ENCODE measurements around the gene HIVEP3.

DNA sequence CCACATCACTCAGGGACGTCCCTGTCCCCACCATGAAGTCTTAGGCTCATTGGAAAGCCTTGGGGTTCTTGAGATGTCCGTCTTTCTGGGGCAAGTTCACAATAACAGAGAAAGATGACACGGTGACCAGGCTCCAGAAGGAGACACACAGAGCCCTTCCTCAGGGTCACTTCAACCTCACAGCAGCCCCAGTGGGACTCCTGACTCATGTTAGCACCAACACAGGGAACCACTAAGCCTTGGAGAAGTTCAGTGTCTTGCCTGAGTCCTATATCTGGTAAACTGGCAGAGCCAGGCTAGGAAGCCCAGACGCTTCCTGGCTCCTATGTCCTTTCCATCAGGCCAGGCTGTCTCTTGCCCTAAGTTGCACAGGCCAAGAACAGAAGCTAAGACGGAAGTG is 199.1 kb downstream of the HIVEP3 start:
- TF ChIP-seq, protein P1, sequence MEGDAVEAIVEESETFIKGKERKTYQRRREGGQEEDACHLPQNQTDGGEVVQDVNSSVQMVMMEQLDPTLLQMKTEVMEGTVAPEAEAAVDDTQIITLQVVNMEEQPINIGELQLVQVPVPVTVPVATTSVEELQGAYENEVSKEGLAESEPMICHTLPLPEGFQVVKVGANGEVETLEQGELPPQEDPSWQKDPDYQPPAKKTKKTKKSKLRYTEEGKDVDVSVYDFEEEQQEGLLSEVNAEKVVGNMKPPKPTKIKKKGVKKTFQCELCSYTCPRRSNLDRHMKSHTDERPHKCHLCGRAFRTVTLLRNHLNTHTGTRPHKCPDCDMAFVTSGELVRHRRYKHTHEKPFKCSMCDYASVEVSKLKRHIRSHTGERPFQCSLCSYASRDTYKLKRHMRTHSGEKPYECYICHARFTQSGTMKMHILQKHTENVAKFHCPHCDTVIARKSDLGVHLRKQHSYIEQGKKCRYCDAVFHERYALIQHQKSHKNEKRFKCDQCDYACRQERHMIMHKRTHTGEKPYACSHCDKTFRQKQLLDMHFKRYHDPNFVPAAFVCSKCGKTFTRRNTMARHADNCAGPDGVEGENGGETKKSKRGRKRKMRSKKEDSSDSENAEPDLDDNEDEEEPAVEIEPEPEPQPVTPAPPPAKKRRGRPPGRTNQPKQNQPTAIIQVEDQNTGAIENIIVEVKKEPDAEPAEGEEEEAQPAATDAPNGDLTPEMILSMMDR (IDR thresholded peaks at IDR 0.05): no peak
- no peak for TF ChIP-seq POLR2A (IDR thresholded peaks at IDR 0.05)

Data from lower leg skin (tissue), 3 donors.